AG09319 (cell line): Measurements from ENCODE around the gene ARHGAP15.

Experiments
- DNase-seq: peaks from one replicate; pipeline ENCODE4 v3.0.0-alpha.2; 2010; ENCODE audit warnings: low read depth; ENCODE audit errors: extremely low read depth
- CTCF ChIP-seq: IDR thresholded peaks from 2 replicates; pipeline ENCODE4 v1.5.1; 2011; ENCODE audit warnings: low read depth, mild to moderate bottlenecking, inconsistent platforms, low read length, moderate library complexity

ARHGAP15 gene

GRCh38 chr2:143440411-143441012 lies 311.3 kb downstream of the ARHGAP15 start:
- DNase-seq, result no peak
- TF ChIP-seq CTCF, result no peak

GRCh38 chr2:143442193-143442592 lies 313.0 kb downstream of the ARHGAP15 start:
- no peak for DNase-seq
- TF ChIP-seq CTCF, result no peak

- no peak for DNase-seq
- TF ChIP-seq CTCF, result no peak
Observed at GRCh38 chr2:143451642-143452281, 322.5 kb downstream of the ARHGAP15 start.

GRCh38 chr2:143452817-143453451 lies 323.7 kb downstream of the ARHGAP15 start:
- DNase-seq, result no peak
- no peak for TF ChIP-seq CTCF

GRCh38 chr2:143453981-143454511 lies 324.8 kb downstream of the ARHGAP15 start:
- no peak for TF ChIP-seq CTCF
- no peak for DNase-seq

- TF ChIP-seq CTCF, result no peak
- DNase-seq, result no peak
Observed at GRCh38 chr2:143455317-143455716, 326.1 kb downstream of the ARHGAP15 start.
